H1 (cell line): ENCODE data around the gene EPHA7. TPM values are rescaled to one million over a fixed set of nuclear protein-coding genes. Genes with fewer than 3 reads are reported as not detected.

Experiments
- CTCF ChIA-PET: fragments of 300-600 bp; sonication (Branson Sonifier 250); formaldehyde crosslinking; loops from one replicate; lab custom pipeline; 2021; ENCODE audit not compliant: partially characterized antibody; lab: Charles Lee
- POLR2A ChIA-PET: fragments of 300-600 bp; sonication (Branson Sonifier 250); formaldehyde crosslinking; loops from one replicate; lab custom pipeline; 2021; ENCODE audit warnings: inconsistent platforms; ENCODE audit not compliant: partially characterized antibody; lab: Charles Lee
- DNase-seq, 2 experiments: peaks; one replicate each; pipeline versions ENCODE4 v3.0.0 to v3.0.0-alpha.2; 2010 to 2022; ENCODE audit warnings: low spot score in 2 of 2, low read depth in 1 of 2, mixed read lengths in 1 of 2
- FAIRE-seq: peaks from 2 replicates; lab custom pipeline; 2011; peaks lifted over from hg19 to GRCh38; lab: Jason Lieb, UNC
- H2AFZ ChIP-seq: 2 replicates; pipeline ENCODE4 v1.8.1; 2012; ENCODE audit warnings: low read length, inconsistent platforms
- H2AK5ac ChIP-seq: 2 replicates; pipeline ENCODE4 v1.6.1; 2013; ENCODE audit warnings: low read depth, low read length
- H2BK120ac ChIP-seq: replicated peaks from 2 replicates; pipeline ENCODE3; 2013; ENCODE audit warnings: low read depth, low read length, inconsistent platforms
- H2BK12ac ChIP-seq: 2 replicates; pipeline ENCODE4 v1.6.1; 2013; ENCODE audit warnings: low read depth, low read length
- H2BK15ac ChIP-seq: 2 replicates; pipeline ENCODE4 v1.6.1; 2013; ENCODE audit warnings: low read length
- H2BK20ac ChIP-seq: 2 replicates; pipeline ENCODE4 v1.6.1; 2013; ENCODE audit warnings: low read length
- H2BK5ac ChIP-seq: 2 replicates; pipeline ENCODE4 v1.6.1; 2013; ENCODE audit warnings: low read depth, low read length
- H3K14ac ChIP-seq: 2 replicates; pipeline ENCODE4 v1.6.1; 2013; ENCODE audit warnings: inconsistent platforms; ENCODE audit not compliant: insufficient read length
- H3K18ac ChIP-seq: 2 replicates; pipeline ENCODE4 v1.6.1; 2013; ENCODE audit warnings: low read length; ENCODE audit errors: extremely low read depth
- H3K23ac ChIP-seq: 2 replicates; pipeline ENCODE4 v1.6.1; 2013; ENCODE audit warnings: inconsistent platforms; ENCODE audit not compliant: insufficient read length
- H3K23me2 ChIP-seq: 2 replicates; pipeline ENCODE4 v1.6.1; 2013; ENCODE audit warnings: low read depth, low read length
- H3K27ac ChIP-seq: 2 replicates; pipeline ENCODE4 v1.6.1; 2011; ENCODE audit warnings: low read depth, low read length, inconsistent platforms
- H3K27me3 ChIP-seq, 4 experiments: replicated peaks in 1 of 4; 1 replicate in 1 of 4; 2 replicates in 3 of 4; pipeline versions ENCODE4 v1.6.1 to v1.8.1; 2011 to 2013; ENCODE audit warnings: low read length in 3 of 4, mild to moderate bottlenecking in 3 of 4, inconsistent platforms in 2 of 4, mixed read lengths in 2 of 4, moderate library complexity in 1 of 4; ENCODE audit not compliant: control insufficient read depth in 3 of 4, insufficient read depth in 3 of 4; ENCODE audit errors: extremely low read depth in 1 of 4
- H3K36me3 ChIP-seq, 4 experiments: 2 replicates each; pipeline versions ENCODE4 v1.6.1 to v1.8.1; 2011 to 2013; ENCODE audit warnings: mild to moderate bottlenecking in 4 of 4, low read length in 3 of 4, moderate library complexity in 2 of 4, control low read depth in 1 of 4, inconsistent platforms in 1 of 4; ENCODE audit not compliant: insufficient read depth in 4 of 4, control insufficient read depth in 2 of 4
- H3K4ac ChIP-seq: replicated peaks from 2 replicates; pipeline ENCODE3; 2013; ENCODE audit warnings: low read length, low read depth, mixed read lengths, inconsistent platforms; ENCODE audit not compliant: insufficient read length
- H3K4me1 ChIP-seq, 4 experiments: replicated peaks in 1 of 4; 1 replicate in 1 of 4; 2 replicates in 3 of 4; pipeline versions ENCODE4 v1.6.1 to v1.8.1; 2011 to 2013; ENCODE audit warnings: low read length in 3 of 4, inconsistent platforms in 2 of 4, mixed read lengths in 1 of 4; ENCODE audit not compliant: insufficient read depth in 4 of 4, control insufficient read depth in 3 of 4
- H3K4me2 ChIP-seq, 2 experiments: 2 replicates each; pipeline versions ENCODE4 v1.6.1 to v1.8.1; 2011 to 2013; ENCODE audit warnings: low read depth in 2 of 2, low read length in 2 of 2, control low read depth in 1 of 2, inconsistent platforms in 1 of 2, mild to moderate bottlenecking in 1 of 2; ENCODE audit not compliant: insufficient read depth in 1 of 2
- H3K4me3 ChIP-seq, 4 experiments: fragments of 200-600, 300-600 bp in 1 of 4; sonication (generic), shearing (Covaris generic), sonication (Bioruptor Twin) in 1 of 4; 2 replicates each; pipeline versions ENCODE4 v1.5.1 to v1.8.1; 2011 to 2016; ENCODE audit warnings: low read length in 4 of 4, low read depth in 3 of 4, control low read depth in 2 of 4, inconsistent platforms in 2 of 4, mild to moderate bottlenecking in 2 of 4, mixed read lengths in 1 of 4, moderate library complexity in 1 of 4; ENCODE audit not compliant: insufficient read depth in 2 of 4; ENCODE audit errors: extremely low read depth in 1 of 4
- H3K56ac ChIP-seq: replicated peaks from 2 replicates; pipeline ENCODE3; 2013; ENCODE audit warnings: low read depth, mild to moderate bottlenecking, mixed read lengths, low read length, inconsistent platforms; ENCODE audit not compliant: insufficient read length
- H3K79me1 ChIP-seq: 2 replicates; pipeline ENCODE4 v1.6.1; 2013; ENCODE audit warnings: low read depth, low read length, control low read depth
- H3K79me2 ChIP-seq, 2 experiments: 2 replicates each; pipeline versions ENCODE4 v1.6.1 to v1.8.1; 2012 to 2013; ENCODE audit warnings: low read length in 2 of 2, mild to moderate bottlenecking in 2 of 2, inconsistent platforms in 1 of 2; ENCODE audit not compliant: insufficient read depth in 2 of 2, control insufficient read depth in 1 of 2
- H3K9ac ChIP-seq, 4 experiments: replicated peaks in 1 of 4; 1 replicate in 1 of 4; 2 replicates in 3 of 4; pipeline versions ENCODE4 v1.6.1 to v1.8.1; 2011 to 2013; ENCODE audit warnings: low read depth in 3 of 4, low read length in 3 of 4, control low read depth in 2 of 4, mild to moderate bottlenecking in 2 of 4, moderate library complexity in 2 of 4, inconsistent platforms in 1 of 4; ENCODE audit errors: extremely low read depth in 1 of 4
- H3K9me3 ChIP-seq, 2 experiments: 2 replicates each; pipeline versions ENCODE4 v1.6.1 to v1.8.1; 2012 to 2013; ENCODE audit warnings: mild to moderate bottlenecking in 2 of 2, moderate library complexity in 2 of 2, control low read depth in 1 of 2, inconsistent platforms in 1 of 2, low read depth in 1 of 2, low read length in 1 of 2, mixed read lengths in 1 of 2; ENCODE audit not compliant: insufficient read depth in 2 of 2
- H4K20me1 ChIP-seq, 2 experiments: replicated peaks in 1 of 2; 2 replicates each; pipeline versions ENCODE3 to v1.8.1; 2011 to 2013; ENCODE audit warnings: inconsistent platforms in 2 of 2, low read length in 2 of 2, mild to moderate bottlenecking in 1 of 2; ENCODE audit not compliant: insufficient read depth in 2 of 2, control insufficient read depth in 1 of 2
- H4K5ac ChIP-seq: 2 replicates; pipeline ENCODE4 v1.6.1; 2013; ENCODE audit warnings: low read length, low read depth, mixed read lengths, inconsistent platforms; ENCODE audit not compliant: insufficient read length
- H4K8ac ChIP-seq: 2 replicates; pipeline ENCODE4 v1.8.0; 2013; ENCODE audit warnings: mild to moderate bottlenecking, moderate library complexity, low read length, inconsistent platforms; ENCODE audit not compliant: insufficient read depth; ENCODE audit errors: extremely low read depth
- H4K91ac ChIP-seq: replicated peaks from 2 replicates; pipeline ENCODE3; 2013; ENCODE audit warnings: low read length, mixed read lengths, inconsistent platforms; ENCODE audit not compliant: insufficient read length
- FOSL1 ChIP-seq: IDR thresholded peaks from 2 replicates; pipeline ENCODE4 v1.6.1; 2011; ENCODE audit warnings: mild to moderate bottlenecking, low read depth, low read length, moderate library complexity; ENCODE audit not compliant: insufficient read depth
- GABPA ChIP-seq: IDR thresholded peaks from 2 replicates; pipeline ENCODE4 v1.6.1; 2011; ENCODE audit warnings: mild to moderate bottlenecking, low read length, moderate library complexity, borderline replicate concordance; ENCODE audit not compliant: insufficient read depth
- JUN ChIP-seq: IDR thresholded peaks from 2 replicates; pipeline ENCODE4 v1.6.1; 2011; ENCODE audit warnings: low read depth, mild to moderate bottlenecking, improper control_type of control experiment, low read length
- RNF2 ChIP-seq: fragments of 200-900, 300-1000 bp; sonication (generic); IDR thresholded peaks from 2 replicates; pipeline ENCODE4 v1.7.1; 2016; ENCODE audit warnings: borderline replicate concordance, low read depth, mild to moderate bottlenecking, antibody characterized with exemption, low read length; ENCODE audit not compliant: poor library complexity, severe bottlenecking; ENCODE audit errors: missing control alignments
- RXRA ChIP-seq: IDR thresholded peaks from 2 replicates; pipeline ENCODE4 v1.6.1; 2011; ENCODE audit warnings: low read depth, mild to moderate bottlenecking, low read length, moderate library complexity; ENCODE audit not compliant: insufficient read depth
- SP2 ChIP-seq: IDR thresholded peaks from 2 replicates; pipeline ENCODE4 v1.6.1; 2012; ENCODE audit warnings: mild to moderate bottlenecking, low read length, inconsistent platforms
- SRF ChIP-seq: IDR thresholded peaks from 2 replicates; pipeline ENCODE4 v1.6.1; 2011; ENCODE audit warnings: mild to moderate bottlenecking, low read depth, low read length, moderate library complexity
- TAF1 ChIP-seq: IDR thresholded peaks from 2 replicates; pipeline ENCODE4 v1.6.1; 2011; ENCODE audit warnings: mild to moderate bottlenecking, low read depth, low read length
- WGBS, 2 experiments: shearing (Covaris generic) in 1 of 2; methylation state at CpG; one replicate each; pipeline versions ENCODE4 v1.1.6 to v1.1.7; 2013 to 2015; ENCODE audit warnings: low lambda C conversion rate in 2 of 2, mixed read lengths in 2 of 2, inconsistent platforms in 1 of 2, low coverage in 1 of 2, missing lambda C conversion rate in 1 of 2; ENCODE audit not compliant: insufficient replicate concordance in 2 of 2, insufficient coverage in 1 of 2, insufficient read length in 1 of 2; ENCODE audit errors: extremely low coverage in 1 of 2, missing lambda C conversion rate in 1 of 2; 5-methylcytosine and 5-hydroxymethylcytosine counted together
- polyA plus RNA-seq, 7 experiments: library from polyadenylated mRNA; depleted of rRNA in 3 of 7; stranded (reverse) in 5 of 7; unstranded in 2 of 7; fragments of >200 nt in 5 of 7; fragments of 200-250 nt in 2 of 7; gene quantifications; 1 replicate in 5 of 7; 2 replicates in 1 of 7; 4 replicates in 1 of 7; pipeline versions ENCODE4 v1.2.1 to v1.2.3, GENCODE V29; 2011 to 2013; ENCODE audit warnings: missing spikeins in 2 of 7, mixed read lengths in 2 of 7
- total RNA-seq: library from RNA; stranded (reverse); fragmentation: NEBNext Ultra II Directional; extraction: Animal tissue kit (Norgen Biotek cat#: 25700); gene quantifications from 2 replicates; pipeline ENCODE4 v1.2.1, GENCODE V29; 2021

Gene EPHA7
- total and polyA plus RNA-seq, 2 of the 8 experiments (the other 6 are each of a cell fraction or from before 2014, with no cell fraction given) = 1.3 to 6.8 TPM

- FAIRE-seq = no peak
- Histone ChIP-seq H2BK20ac (no peak overlapping the region), H3K9ac (no peak overlapping the region), H4K5ac (no peak overlapping the region), H3K4ac (no peak overlapping the region), H3K56ac (no peak overlapping the region), H3K27ac (no peak overlapping the region), H3K4me2 (no peak overlapping the region), H2BK120ac (no peak overlapping the region), H3K9me3 (no peaks in the 10 kb centered on the region; a peak in 1 of 4 replicates), H3K4me1 (no peaks in the 10 kb centered on the region), H3K23ac (no peak overlapping the region), H2AFZ (no peak overlapping the region), H4K8ac (no peak overlapping the region), H4K20me1 (no peaks in the 10 kb centered on the region), H3K18ac (no peak overlapping the region), H3K4me3 (no peak overlapping the region), H2BK5ac (no peak overlapping the region), H3K79me1 (no peaks in the 10 kb centered on the region), H3K23me2 (no peaks in the 10 kb centered on the region), H3K36me3 (no peaks in the 10 kb centered on the region; a peak in 1 of 8 replicates), H2BK12ac (no peak overlapping the region), H4K91ac (no peak overlapping the region), H2AK5ac (no peak overlapping the region), H3K14ac (no peak overlapping the region), H2BK15ac (no peak overlapping the region), H3K79me2 (no peaks in the 10 kb centered on the region), H3K27me3 (no peaks in the 10 kb centered on the region)
- ChIA-PET POLR2A (no interaction called here), CTCF (no interaction called here)
- WGBS, 2 experiments = 88% methylated on average over 1 of the region's 1 CpG; no CpG with 5 or more reads in 1 of the 2 experiments
- no peak for DNase-seq
- TF ChIP-seq TAF1 = no peak
- TF ChIP-seq SRF = no peak
- no peak for TF ChIP-seq SP2
- TF ChIP-seq JUN = no peak
- TF ChIP-seq RNF2 = no peak
- no peak for TF ChIP-seq GABPA
- no peak for TF ChIP-seq FOSL1
- TF ChIP-seq RXRA = no peak
Observed at GRCh38 chr6:93196406-93196970, 222.9 kb downstream of the EPHA7 start.
